ENCODE results near the gene KERA.

DNA sequence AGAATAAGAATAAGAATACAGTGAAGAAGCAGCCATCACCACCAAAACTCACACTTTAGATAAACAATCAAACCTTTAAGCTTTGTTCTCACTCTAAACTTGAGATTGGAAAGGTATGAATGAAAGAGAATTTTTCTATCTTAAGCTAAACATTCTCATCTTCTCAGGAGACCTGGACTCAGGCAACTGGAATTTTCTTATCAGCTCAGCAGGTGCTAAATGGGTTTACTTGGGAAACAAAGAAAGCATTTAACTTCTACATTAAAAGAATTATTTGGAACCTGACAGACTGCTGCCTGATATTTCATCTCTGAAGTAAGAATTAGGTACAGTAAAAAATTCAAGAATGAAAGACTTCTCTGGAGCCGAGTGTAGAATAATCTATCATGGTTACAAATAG lies 20.7 kb upstream of the KERA start:
- no peak for TF ChIP-seq ELK1 (IDR thresholded peaks at IDR 0.05; ENCODE audit: borderline replicate concordance, low read depth, low read length)
- TF ChIP-seq, protein P1, sequence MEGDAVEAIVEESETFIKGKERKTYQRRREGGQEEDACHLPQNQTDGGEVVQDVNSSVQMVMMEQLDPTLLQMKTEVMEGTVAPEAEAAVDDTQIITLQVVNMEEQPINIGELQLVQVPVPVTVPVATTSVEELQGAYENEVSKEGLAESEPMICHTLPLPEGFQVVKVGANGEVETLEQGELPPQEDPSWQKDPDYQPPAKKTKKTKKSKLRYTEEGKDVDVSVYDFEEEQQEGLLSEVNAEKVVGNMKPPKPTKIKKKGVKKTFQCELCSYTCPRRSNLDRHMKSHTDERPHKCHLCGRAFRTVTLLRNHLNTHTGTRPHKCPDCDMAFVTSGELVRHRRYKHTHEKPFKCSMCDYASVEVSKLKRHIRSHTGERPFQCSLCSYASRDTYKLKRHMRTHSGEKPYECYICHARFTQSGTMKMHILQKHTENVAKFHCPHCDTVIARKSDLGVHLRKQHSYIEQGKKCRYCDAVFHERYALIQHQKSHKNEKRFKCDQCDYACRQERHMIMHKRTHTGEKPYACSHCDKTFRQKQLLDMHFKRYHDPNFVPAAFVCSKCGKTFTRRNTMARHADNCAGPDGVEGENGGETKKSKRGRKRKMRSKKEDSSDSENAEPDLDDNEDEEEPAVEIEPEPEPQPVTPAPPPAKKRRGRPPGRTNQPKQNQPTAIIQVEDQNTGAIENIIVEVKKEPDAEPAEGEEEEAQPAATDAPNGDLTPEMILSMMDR (conservative IDR thresholded peaks at IDR 0.05; ENCODE audit: low read depth, low read length): no peak
- TF ChIP-seq POLR2A (IDR thresholded peaks at IDR 0.05; ENCODE audit: low read depth, low read length): no peak
- no peak for TF ChIP-seq NFE2L2 (IDR thresholded peaks at IDR 0.05; ENCODE audit: low read depth, low read length)
- no peak for TF ChIP-seq USF2 (IDR thresholded peaks at IDR 0.05; ENCODE audit: low read depth, low read length)

All from IMR-90 (cell line).